SK-N-MC (cell line): ENCODE results near the gene GALNT13.

ENCODE experiments used
- DNase-seq: peaks from one replicate; pipeline ENCODE4 v3.0.0-alpha.2; 2011; ENCODE audit warnings: low read depth, low spot score
- H3K27ac ChIP-seq: fragments of 200-600 bp; sonication (generic); 2 replicates; pipeline ENCODE4 v1.5.1; 2016; ENCODE audit warnings: mixed run types
- H3K36me3 ChIP-seq: fragments of 200-600 bp; sonication (generic); 2 replicates; pipeline ENCODE4 v1.6.1; 2017; ENCODE audit warnings: antibody characterized with exemption, low read length, mixed read lengths; ENCODE audit not compliant: insufficient read depth
- H3K4me3 ChIP-seq: fragments of 200-600 bp; sonication (generic); 2 replicates; pipeline ENCODE4 v1.5.1; 2016
- H3K9ac ChIP-seq: fragments of 200-600 bp; sonication (generic); 2 replicates; pipeline ENCODE4 v1.8.0; 2017; ENCODE audit warnings: mixed run types, mixed read lengths; ENCODE audit not compliant: insufficient read length
- H3K9me3 ChIP-seq: fragments of 200-600 bp; sonication (generic); 2 replicates; pipeline ENCODE4 v1.6.1; 2017; ENCODE audit warnings: low read depth, mild to moderate bottlenecking, antibody characterized with exemption, low read length, moderate library complexity, mixed read lengths
- EZH2 ChIP-seq: fragments of 200-600 bp; sonication (generic); IDR thresholded peaks from one replicate; pipeline ENCODE4 v1.6.1; 2017; ENCODE audit warnings: antibody characterized with exemption
- FOXP2 ChIP-seq: optimal IDR thresholded peaks from 2 replicates; pipeline ENCODE3; 2011; ENCODE audit warnings: mild to moderate bottlenecking, moderate library complexity; ENCODE audit not compliant: insufficient read depth; ENCODE audit errors: extremely low read length, control extremely low read depth
- POLR2AphosphoS5 ChIP-seq: IDR thresholded peaks from 2 replicates; pipeline ENCODE4 v1.6.1; 2012; ENCODE audit warnings: mild to moderate bottlenecking, low read depth, low read length, borderline replicate concordance

GALNT13 gene

DNA sequence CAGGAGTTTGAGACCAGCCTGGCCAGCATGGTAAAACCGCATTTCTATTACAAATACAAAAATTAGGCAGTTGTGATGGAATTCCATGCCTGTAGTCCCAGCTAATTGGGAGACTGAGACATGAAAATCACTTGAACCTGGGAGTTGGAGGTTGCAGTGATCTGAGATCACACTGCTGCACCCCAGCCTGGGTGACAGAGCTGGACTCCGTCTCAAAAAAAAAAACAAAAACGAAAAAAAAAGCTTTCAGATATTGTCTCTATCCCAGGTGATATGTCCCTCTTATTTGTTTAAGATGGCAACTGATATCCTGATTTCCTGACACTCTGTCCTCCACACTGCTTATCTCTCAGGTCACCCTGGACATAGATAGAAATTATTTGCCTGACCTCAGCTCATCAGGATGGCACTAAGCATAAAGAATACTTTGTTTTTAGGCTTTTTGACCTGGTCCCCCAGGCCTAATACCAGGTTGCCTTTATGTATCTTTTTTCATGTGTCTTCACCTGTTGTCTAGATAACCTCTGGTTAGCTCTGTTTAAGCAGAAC lies 531.6 kb downstream of the GALNT13 start:
- DNase-seq: no peak
- no peaks in the 10 kb centered on the region for H3K9me3 ChIP-seq
- TF ChIP-seq EZH2: no peak
- no peak for TF ChIP-seq FOXP2
- TF ChIP-seq POLR2AphosphoS5: no peak
- H3K36me3 ChIP-seq: no peaks in the 10 kb centered on the region
- no peak overlapping the region for H3K27ac ChIP-seq
- no peak overlapping the region for H3K4me3 ChIP-seq
- H3K9ac ChIP-seq: no peak overlapping the region

DNA sequence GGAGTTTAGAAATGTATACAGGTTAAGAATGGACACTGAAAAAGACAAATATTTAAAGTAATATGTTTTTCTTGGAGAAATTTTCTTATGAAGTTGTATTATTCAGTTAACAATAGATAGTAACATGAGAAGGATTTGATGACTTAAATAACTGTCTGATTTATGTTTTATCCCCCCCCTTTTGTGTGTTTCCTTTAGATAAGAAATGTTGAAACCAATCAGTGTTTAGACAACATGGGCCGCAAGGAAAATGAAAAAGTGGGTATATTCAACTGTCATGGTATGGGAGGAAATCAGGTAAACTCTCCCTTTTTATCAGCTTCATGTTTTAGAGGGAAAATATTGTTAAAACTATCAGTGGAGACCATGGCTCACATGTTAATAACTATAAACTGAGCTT lies 537.1 kb downstream of the GALNT13 start:
- H3K9ac ChIP-seq: no peak overlapping the region
- DNase-seq: no peak
- no peaks in the 10 kb centered on the region for H3K36me3 ChIP-seq
- TF ChIP-seq POLR2AphosphoS5 (no peak), EZH2 (no peak), FOXP2 (no peak)
- H3K9me3 ChIP-seq: no peaks in the 10 kb centered on the region
- H3K4me3 ChIP-seq: no peak overlapping the region
- H3K27ac ChIP-seq: no peak overlapping the region

DNA sequence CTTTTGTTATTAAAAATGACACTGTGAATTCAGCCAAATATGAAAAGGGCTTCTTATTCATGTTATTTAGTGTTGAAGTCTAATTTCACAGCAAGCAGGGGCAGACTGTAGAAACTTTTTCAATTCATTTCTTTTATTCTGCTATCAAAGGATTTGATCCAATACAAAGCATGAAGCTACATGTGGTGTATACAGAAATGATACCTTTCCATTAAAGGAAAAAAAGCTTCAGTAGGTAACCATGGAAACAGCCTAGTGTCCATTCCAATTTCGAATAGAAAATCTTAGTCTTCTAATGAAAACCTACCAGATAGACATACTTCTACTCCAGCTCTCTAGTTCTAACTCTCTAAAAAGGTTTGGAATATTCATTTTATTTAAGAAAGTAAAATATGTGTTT lies 550.5 kb downstream of the GALNT13 start:
- H3K36me3 ChIP-seq: no peaks in the 10 kb centered on the region
- no peak overlapping the region for H3K4me3 ChIP-seq
- no peak for DNase-seq
- no peak overlapping the region for H3K9ac ChIP-seq
- no peaks in the 10 kb centered on the region for H3K9me3 ChIP-seq
- no peak overlapping the region for H3K27ac ChIP-seq
- TF ChIP-seq POLR2AphosphoS5: no peak

DNA sequence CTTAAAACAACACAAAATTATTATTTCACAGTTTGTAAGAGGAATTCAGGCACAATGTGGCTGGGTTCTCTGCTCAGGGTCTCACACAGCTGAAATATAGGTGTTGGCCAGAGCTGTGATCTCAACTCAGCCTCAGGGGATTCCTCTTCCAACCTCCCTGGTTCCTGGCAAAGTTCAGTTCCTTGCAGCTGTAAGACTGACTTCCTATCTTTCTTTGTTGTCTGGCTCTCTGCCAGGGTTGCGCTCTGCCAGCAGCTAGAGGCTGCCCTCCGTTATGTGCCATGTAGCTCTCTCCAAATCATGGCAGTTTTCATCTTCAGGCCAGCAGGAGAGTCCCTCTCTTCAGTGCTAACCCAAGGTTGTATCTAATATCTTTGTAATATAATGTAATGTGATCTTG lies 554.3 kb downstream of the GALNT13 start:
- no peaks in the 10 kb centered on the region for H3K36me3 ChIP-seq
- peak overlapping the region; percentile 37 for H3K4me3 ChIP-seq
- no peaks in the 10 kb centered on the region for H3K9me3 ChIP-seq
- DNase-seq: peak; percentile 37
- no peak overlapping the region for H3K27ac ChIP-seq
- no peak overlapping the region for H3K9ac ChIP-seq
- TF ChIP-seq POLR2AphosphoS5: no peak
- no peak for TF ChIP-seq FOXP2
- TF ChIP-seq EZH2: no peak

DNA sequence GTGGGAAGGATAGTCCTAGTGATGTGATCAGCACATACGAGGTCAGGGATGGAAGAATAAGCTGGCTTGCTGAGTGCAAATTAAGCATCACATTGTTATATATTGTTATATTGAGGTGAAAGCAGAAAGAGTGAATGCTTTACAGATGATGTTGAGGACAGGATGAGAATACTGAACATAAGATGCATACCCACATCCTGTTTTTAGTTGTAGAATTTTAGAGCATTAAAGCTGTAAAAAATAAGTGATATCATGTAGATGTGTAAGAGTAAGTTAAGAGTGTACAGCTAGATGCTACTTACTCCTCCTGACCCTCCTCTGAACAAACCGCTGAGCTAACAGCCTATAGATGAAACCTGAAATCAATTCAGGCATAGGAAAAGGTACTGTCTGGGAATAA lies 555.7 kb downstream of the GALNT13 start:
- Histone ChIP-seq H3K36me3 (no peaks in the 10 kb centered on the region), H3K4me3 (no peak overlapping the region), H3K27ac (no peak overlapping the region), H3K9ac (no peak overlapping the region), H3K9me3 (no peaks in the 10 kb centered on the region)
- DNase-seq: no peak
- TF ChIP-seq FOXP2: no peak
- no peak for TF ChIP-seq POLR2AphosphoS5
- no peak for TF ChIP-seq EZH2

DNA sequence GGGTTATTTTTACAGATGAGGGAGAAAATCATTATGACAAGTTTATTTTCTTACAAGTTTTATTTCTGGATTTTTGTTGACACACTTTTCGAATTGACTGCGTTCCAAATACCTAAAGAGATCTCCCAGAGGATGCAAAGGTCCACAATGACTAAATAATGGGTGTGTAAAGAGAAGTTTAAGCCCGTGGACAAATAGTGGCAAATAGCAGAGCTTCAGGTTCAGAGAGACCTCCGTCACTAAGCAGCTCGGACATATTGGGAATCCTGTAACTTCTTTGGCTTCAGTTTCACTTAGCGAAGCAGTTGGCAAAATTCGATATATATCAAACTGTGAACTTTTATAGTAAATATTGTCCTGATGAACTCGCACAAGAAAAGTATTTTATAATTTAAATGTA lies 556.3 kb downstream of the GALNT13 start:
- no peak for DNase-seq
- Histone ChIP-seq H3K9me3 (no peaks in the 10 kb centered on the region), H3K4me3 (no peak overlapping the region), H3K27ac (no peak overlapping the region), H3K36me3 (no peaks in the 10 kb centered on the region), H3K9ac (no peak overlapping the region)
- TF ChIP-seq POLR2AphosphoS5 (no peak), EZH2 (no peak), FOXP2 (no peak)

DNA sequence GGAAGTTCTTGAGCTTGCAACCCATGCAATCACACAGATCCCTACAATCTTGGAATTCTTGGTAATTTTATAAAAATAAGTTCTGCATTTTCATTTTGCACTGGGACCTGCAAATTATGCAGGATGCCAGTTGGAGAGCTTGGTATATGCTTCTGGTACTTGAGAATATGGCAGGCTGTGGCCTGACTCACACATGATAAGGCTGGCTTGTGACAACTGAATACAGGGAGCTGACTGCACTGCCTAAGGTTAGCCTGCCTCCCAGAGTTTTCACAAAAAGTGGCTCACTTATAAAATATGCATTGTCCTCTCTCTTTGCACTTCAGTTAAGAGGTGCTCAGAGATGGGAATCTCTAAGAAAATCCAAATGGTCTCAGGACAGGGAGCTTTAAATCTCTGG lies 561.3 kb downstream of the GALNT13 start:
- Histone ChIP-seq H3K9ac (no peak overlapping the region), H3K4me3 (no peak overlapping the region), H3K9me3 (no peaks in the 10 kb centered on the region), H3K27ac (no peak overlapping the region), H3K36me3 (no peaks in the 10 kb centered on the region)
- TF ChIP-seq EZH2: no peak
- TF ChIP-seq FOXP2: no peak
- TF ChIP-seq POLR2AphosphoS5: no peak
- DNase-seq: no peak

DNA sequence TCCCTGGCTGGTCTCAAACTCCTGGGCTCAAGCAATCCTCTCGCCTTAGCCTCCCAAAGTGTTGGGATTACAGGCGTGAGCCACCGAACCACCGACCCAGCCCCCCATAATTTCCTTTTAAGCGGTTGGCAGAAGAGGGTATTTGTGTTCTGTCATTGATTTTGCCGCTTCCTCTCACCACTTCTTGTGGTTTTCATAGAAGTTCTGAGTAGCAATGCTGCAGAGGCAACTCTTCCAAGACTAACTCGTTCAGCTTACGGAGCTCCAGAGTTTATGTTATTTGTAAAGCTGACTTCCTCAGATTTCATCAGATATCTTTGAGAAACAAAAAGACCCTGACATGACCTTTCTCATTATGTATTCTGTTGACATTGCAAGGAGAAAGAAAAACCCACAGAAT lies 565.4 kb downstream of the GALNT13 start:
- no peak for DNase-seq
- Histone ChIP-seq H3K9ac (no peak overlapping the region), H3K4me3 (no peak overlapping the region), H3K9me3 (no peaks in the 10 kb centered on the region), H3K36me3 (no peaks in the 10 kb centered on the region), H3K27ac (no peak overlapping the region)
- no peak for TF ChIP-seq FOXP2
- TF ChIP-seq POLR2AphosphoS5: no peak
- no peak for TF ChIP-seq EZH2

DNA sequence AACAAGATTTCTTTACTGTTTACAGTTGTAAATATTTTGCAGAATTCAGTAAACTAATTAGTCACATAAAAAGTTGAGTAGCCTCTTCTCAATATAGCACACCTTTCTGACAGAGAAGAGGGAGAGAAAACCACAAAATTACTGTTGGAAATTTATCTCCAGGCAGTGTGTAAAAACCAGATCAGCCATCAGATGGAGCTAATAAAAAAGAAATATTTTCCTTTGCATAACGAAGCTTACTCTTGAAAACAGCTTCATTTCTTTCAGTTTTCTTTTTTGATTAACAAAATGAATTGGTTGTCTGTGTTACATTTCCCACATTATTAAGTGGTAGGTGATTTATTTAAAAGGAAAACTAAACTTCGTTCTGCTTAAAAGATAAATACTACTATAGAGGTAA lies 567.4 kb downstream of the GALNT13 start:
- DNase-seq: no peak
- Histone ChIP-seq H3K9me3 (no peaks in the 10 kb centered on the region), H3K4me3 (no peak overlapping the region), H3K27ac (no peak overlapping the region), H3K36me3 (no peaks in the 10 kb centered on the region), H3K9ac (no peak overlapping the region)
- TF ChIP-seq FOXP2 (no peak), POLR2AphosphoS5 (no peak), EZH2 (no peak)
